NCI-H2081 (cell line): ENCODE results near the gene KAT2B.

ENCODE experiments used
- DNase-seq, 2 experiments: peaks; one replicate each; lab custom pipeline; 2025; lab: John Stamatoyannopoulos, UW

The KAT2B gene

GRCh38 chr3:20147361-20147760 is 107.1 kb downstream of the KAT2B start:
- DNase-seq = no peak

GRCh38 chr3:20148466-20148865 is 108.2 kb downstream of the KAT2B start:
- DNase-seq = no peak

- no peak for DNase-seq
Measured at GRCh38 chr3:20154078-20154477, 113.8 kb downstream of the KAT2B start.

GRCh38 chr3:20154928-20155327 is 114.7 kb downstream of the KAT2B start:
- DNase-seq = no peak

GRCh38 chr3:20160230-20160629 is 120.0 kb downstream of the KAT2B start:
- no peak for DNase-seq

- DNase-seq = no peak
Measured at GRCh38 chr3:20161714-20162113, 121.5 kb downstream of the KAT2B start.

GRCh38 chr3:20173844-20174410 is 133.7 kb downstream of the KAT2B start:
- peak; percentile 12 to 43 for DNase-seq

GRCh38 chr3:20181276-20181675 is 141.0 kb downstream of the KAT2B start:
- no peak for DNase-seq

- no peak for DNase-seq
Measured at GRCh38 chr3:20182206-20182605, 142.0 kb downstream of the KAT2B start.

- DNase-seq = peak in 1 of 2 experiments; percentile 41
Measured at GRCh38 chr3:20185331-20185678, 145.1 kb downstream of the KAT2B start.

GRCh38 chr3:20185679-20186599 is 145.7 kb downstream of the KAT2B start, which contains the start of gene SGO1:
Gene SGO1, minus strand, starts transcription at chr3:20186206. Its CDS starts 2,179 bp downstream, at chr3:20184027.
- DNase-seq = peak; percentile 96 to 98

GRCh38 chr3:20186600-20187004 is 146.4 kb downstream of the KAT2B start:
- DNase-seq = no peak

GRCh38 chr3:20190991-20191390 is 150.7 kb downstream of the KAT2B start:
- no peak for DNase-seq

- no peak for DNase-seq
Measured at GRCh38 chr3:20194793-20195460, 154.7 kb downstream of the KAT2B start.

- DNase-seq = no peak
Measured at GRCh38 chr3:20197775-20198174, 157.5 kb downstream of the KAT2B start.

- DNase-seq = no peak
Measured at GRCh38 chr3:20201143-20201542, 160.9 kb downstream of the KAT2B start.
